GM18867 (cell line): ENCODE results near the gene FBXO44.
A peak's percentile ranks its signal among the peaks of the same experiment; 100 is the strongest.
"Not testable (repeated sequence)": the region's sequence is repeated elsewhere in the genome, so short reads cannot be mapped to it uniquely, and the experiment has no call there.

Source experiments
- ATAC-seq: cut with Tn5 transposase; IDR thresholded peaks from one replicate; pipeline ENCODE4 v1.9.1; 2021; ENCODE audit warnings: mild to moderate bottlenecking, moderate library complexity; ENCODE audit not compliant: unreplicated experiment

The FBXO44 gene, protein sequence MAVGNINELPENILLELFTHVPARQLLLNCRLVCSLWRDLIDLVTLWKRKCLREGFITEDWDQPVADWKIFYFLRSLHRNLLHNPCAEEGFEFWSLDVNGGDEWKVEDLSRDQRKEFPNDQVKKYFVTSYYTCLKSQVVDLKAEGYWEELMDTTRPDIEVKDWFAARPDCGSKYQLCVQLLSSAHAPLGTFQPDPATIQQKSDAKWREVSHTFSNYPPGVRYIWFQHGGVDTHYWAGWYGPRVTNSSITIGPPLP

DNA sequence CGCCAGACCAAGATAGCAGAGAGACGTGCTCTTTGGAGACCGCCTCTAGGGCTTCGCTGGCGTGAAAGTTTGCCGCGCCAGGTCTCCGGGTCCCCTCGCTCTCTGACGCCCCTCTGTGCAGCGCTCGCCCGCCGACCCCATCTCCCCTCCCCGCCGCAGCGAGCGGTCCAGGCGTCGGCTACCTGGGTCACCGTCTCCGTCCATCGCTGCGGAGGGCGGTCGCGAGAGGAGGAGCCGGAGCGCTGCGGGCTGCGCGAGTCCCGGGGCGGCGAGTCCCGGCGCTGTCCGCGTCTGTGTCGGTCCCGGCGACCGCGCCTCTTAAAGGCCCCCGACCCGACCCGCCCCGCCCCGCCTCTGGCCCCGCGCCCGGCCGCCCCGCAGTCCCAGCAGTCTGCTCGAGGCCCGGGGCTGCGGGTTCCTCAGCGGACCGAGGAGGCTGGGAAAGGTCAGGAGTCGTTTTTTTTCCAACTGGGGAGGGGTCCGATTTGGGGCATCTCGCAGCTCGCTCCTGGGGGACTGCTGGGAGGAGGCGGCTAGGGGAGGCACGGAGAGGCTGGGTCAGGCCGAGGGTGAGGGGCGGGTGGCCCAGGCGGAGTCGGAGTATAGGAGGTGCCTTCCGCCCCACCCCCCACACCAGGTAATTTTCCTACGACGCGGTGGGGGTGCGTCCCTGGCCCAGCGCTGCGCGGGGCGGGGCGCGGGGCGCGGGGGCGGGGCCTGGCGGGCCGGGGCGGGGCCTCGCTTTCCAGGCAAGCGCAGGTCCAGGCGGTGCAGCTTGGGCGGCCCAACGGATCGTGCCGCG is at the start of gene FBXO44, which contains the start of gene FBXO2:
TSS of gene FBXO44 (plus strand) at position 741 of the 802 bp plus-strand sequence. CDS start 959 bp downstream, outside the sequence.
TSS of gene FBXO2 (minus strand) at position 293 of the 802 bp plus-strand sequence. CDS start at position 204, 89 bp downstream.
- ATAC-seq: peak; percentile 67

DNA sequence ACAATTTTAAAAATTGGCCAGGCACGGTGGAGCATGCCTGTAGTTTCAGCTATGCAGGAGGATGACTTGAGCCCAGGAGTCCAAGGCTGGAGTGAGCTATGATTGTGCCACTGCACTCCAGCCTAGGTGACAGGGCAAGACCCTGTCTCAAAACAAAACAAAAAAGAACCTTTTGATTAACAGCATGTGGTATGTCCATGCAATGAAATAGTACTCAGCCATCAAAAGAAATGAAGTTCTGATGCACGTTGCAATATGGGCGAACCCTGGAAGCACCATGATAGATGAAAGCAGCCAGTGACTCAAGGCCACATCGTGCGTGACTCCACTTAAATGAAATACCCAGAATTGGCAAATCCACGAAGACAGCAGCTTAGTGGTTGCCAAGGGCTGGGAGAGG is 47.9 kb upstream of the FBXO44 start:
- no peak for ATAC-seq

DNA sequence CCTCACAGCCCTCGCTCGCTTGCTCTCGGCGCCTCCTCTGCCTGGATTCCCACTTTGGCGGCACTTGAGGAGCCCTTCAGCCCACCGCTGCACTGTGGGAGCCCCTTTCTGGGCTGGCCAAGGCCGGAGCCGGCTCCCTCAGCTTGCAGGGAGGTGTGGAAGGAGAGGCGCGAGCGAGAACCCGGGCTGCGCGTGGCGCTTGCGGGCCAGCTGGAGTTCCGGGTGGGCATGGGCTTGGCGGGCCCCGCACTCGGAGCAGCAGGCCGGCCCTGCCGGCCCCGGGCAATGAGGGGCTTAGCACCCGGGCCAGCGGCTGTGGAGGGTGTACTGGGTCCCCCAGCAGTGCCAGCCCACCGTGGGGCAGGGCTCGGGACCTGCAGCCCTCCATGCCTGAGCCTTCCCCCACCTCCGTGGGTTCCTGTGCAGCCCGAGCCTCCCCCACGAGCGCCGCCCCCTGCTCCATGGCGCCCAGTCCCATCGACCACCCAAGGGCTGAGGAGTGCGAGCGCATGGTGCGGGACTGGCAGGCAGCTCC is 46.0 kb upstream of the FBXO44 start:
- ATAC-seq: not testable (repeated sequence)

DNA sequence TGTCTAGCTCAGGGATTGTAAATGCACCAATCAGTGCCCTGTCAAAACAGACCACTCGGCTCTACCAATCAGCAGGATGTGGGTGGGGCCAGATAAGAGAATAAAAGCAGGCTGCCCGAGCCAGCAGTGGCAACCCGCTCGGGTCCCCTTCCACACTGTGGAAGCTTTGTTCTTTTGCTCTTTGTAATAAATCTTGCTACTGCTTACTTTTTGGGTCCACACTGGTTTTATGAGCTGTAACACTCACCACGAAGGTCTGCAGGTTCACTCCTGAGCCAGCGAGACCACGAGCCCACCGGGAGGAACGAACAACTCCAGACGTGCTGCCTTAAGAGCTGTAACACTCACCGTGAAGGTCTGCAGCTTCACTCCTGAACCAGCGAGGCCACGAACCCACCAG is 45.3 kb upstream of the FBXO44 start:
- ATAC-seq: not testable (repeated sequence)

DNA sequence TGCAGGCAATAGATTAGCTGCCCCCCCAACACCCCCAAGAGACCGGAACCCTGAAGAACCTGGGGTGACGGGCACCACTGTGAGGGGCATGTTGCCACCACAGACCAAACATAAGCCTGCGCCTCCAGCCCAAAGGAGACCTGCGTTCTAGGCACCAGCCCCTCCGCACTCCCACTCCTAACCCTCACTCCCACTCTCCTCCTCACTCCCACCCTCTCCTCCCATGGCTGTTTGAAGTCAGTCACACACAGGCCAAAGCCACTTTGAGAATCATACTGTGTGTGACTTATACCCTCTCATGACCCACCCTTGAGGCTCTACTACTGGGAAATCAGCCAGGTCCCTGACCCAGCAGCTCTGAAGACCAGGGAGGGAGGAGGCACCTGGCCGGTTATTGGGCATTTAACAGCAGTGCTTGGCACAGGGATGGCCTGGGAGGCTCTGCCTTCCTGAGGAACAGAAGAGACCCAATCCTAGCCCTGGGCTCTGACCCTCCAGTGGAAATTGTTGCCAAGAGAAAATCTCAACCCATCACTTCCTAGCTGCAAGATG is 44.0 kb upstream of the FBXO44 start:
- no peak for ATAC-seq

DNA sequence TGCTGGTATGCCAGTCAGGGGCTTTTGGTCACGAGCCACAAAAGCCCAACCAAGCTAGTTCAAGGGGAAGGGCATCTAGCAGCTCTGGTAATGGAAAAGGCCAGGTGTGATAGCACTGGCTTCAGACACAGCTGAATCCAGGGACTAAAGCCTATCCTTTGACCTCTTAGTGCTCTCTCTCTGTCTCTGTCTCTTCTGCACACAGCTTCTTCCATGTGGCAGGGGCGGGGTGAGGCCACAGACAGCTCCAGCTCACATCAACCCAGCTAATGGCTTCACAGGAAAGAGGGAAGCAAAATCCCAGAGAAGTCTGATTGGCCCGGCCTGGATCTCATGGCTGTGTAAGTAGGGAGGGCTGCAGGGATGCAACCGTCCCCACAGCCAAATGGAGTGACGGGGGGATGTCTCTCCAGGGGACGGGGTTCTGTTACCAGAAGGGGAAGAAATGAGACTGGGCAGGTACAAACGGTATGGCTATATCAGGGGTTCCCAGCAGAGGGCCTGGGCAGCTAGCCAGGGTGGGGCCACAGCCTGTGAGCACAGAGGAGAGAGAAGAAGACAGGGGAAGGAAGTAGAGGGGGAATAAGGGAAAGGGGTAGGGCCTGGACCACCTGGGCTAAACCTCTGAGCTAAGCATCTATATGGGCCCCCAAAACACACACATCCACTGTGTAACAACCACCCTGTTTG is 42.9 kb upstream of the FBXO44 start:
- ATAC-seq: no peak

DNA sequence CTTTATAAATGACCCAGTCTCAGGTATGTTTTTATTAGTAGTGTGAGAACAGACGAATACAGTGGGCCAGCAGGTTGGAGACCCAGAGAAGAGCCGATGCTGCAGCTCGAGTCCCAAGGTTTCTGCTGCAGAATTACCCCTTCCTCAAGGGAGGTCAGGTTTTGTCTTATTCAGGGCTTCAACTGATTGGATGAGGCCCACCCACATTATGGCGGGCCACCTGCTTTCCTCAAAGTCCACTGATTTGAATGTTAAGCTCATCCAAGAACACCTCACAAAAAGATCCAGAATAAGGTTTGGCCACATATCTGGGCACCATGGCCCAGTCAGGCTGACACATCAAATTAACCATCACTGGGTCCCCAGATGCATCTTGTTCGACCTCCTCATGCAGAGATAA is 41.3 kb upstream of the FBXO44 start:
- ATAC-seq: no peak

DNA sequence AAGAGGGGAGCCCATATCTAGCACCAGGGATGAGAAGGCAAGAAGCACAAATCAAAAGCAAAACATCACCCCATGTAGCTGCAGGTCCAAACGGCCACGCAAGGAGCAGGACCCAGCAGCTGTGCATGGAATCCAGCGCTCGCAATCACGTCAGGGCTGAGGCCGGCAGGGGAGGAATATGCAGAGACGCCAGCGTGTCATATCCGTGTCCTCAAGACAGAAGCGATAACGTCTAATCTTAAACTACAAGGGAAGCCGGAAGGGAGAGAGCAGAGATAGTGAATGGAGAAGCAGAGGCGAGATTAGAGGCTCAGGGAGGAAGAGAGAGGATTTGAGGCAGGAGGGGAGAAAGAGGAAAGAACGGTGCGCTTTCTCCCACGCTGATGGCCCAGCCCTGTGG is 39.6 kb upstream of the FBXO44 start:
- ATAC-seq: no peak

DNA sequence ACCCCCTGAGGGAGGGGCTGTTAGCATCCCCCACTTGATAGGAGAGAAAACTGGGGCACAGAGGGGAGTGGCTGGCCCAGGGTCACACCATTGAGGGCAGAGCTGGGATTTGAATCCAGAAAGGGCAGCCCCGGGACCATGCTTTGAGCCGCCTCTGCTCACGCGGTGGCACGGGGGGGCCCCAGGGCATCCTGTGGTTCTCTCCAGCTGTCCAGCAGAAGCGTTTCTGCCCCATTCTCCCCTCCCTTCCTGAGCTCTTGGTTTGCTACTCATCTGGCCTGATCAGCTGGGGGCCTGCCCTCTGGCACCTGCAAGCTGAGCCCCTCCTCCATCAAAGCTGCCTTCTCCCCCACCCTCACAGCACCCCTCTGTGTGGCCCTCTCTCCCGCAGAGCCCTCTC is 37.9 kb upstream of the FBXO44 start:
- no peak for ATAC-seq

DNA sequence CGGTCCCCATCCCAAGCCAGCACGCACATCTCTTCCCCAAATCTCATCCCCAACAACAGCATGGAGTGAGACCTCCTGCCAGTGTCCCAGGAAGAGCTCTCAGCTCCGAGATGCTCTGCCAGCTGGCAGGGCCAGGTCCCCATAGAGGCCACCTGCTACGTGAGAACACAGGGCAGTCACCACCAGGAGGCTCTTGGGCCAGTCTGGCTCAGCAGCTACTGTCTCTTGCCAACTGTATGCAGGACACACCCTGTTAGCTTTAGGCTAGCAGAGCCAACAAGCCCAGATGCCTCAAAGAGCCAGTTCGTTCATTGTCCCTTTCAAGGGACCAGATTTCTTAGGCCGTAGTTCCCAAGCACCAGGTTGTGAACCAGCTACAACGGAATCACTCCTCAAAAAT is 37.4 kb upstream of the FBXO44 start:
- no peak for ATAC-seq

DNA sequence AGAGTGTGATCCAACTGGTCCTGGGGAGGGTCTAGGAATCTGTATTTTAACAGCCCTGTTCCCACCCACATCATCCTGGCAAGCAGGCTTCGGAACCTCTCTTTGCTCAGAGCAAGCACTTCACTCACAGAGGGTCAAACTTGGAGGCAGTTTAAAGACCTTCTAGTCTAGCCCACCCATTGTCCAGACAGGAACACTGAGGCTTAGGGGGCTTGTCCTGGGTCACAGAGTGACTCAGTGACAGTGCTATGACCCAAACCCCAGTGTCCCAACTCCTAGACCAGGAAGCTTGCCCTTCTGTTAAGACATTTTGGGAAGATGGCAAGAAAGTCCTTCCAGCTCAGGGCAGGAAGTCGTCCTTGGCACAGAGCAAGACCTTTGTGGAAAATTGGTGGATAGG is 36.9 kb upstream of the FBXO44 start:
- no peak for ATAC-seq

DNA sequence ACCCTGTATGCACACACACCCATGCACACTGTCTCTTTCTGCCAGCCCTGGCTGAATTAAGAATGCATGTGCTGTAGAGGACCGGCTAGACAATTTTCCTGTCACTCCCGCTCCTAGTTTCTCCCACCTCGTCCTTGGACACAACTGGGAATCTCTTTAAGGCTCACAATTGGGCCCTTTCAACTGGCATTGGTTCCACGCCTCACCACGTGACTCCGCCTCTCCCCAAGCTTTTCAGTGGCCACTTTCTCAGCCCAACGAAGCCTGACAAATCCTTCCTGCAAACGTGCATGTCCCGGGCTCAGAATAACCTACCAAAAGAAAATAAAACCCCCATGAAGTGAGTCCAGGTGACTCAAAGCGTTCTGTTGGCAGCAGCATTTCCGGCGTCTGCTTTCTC is 34.3 kb upstream of the FBXO44 start:
- ATAC-seq: no peak

DNA sequence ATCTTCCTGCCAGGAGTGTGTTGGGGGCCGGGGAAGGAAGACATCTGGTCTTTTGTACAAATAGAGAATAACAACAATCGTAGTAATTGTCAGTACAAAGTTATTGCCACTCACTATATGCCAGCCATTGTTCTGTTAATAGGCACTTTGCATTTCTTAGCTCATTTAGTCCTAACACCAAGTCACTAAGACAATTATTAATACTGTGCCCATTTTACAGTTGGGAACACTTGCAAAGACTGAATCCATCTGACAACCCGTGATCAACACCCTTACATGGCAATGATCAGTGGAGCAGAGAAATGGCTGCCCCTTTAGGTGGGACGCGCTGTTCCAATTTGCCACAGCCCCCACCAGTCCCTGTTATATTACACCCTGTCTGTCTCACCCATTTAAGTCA is 33.8 kb upstream of the FBXO44 start:
- ATAC-seq: no peak

DNA sequence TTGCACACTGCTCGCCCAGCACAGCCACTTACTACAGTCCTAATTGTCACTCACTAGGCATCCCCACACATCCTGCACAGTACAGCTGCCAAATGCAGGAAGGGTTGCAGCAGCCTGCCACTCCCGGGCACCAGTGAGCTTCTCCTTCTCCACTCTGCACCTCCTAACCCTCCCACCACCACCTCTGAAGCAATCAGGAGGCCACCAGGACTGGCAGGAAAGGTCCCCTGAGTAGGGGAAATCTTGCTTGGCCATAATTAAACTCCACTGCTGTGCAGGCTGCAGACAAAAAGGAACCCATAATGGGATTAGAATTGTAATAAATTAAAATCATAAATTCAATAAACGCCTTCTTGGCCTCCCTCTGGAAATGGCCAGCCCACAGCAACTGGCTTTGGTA is 32.3 kb upstream of the FBXO44 start:
- no peak for ATAC-seq

DNA sequence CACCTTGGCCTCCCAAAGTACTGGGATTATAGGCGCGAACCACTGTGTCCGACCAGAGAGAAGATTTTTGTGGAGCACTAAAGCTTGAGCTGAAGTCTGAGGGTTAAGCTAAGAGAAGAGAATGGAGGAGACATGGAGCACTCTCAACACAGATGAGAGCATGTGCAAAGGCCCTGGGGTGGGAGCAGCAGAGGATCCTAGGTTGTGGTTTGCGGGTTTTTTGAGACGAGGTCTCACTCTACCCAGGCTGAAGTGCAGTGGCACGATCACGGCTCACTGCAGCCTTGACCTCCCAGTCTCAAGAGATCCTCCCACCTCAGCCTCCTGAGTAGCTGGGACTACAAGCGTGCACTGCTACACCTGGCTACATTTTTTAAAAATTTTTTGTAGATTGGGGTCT is 31.0 kb upstream of the FBXO44 start:
- no peak for ATAC-seq

DNA sequence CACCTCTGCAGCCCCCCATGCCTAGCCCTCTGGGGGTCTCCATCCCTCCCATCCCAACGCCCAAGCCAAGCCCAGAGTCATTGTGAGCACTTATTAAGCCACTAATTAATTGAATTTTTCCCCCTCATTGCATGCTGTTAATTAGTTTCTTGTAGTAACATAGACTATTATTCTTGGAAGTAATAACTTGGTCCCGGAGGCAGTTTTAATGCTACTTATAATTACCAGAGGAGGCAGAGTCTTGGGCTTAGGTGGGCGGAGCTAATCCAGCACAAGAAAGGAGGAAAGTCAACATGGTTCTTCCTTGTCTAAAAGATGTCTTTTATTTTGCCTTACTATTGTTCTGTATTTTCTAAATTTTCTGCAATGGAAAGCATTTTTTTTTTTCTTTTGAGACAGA is 28.1 kb upstream of the FBXO44 start:
- no peak for ATAC-seq

DNA sequence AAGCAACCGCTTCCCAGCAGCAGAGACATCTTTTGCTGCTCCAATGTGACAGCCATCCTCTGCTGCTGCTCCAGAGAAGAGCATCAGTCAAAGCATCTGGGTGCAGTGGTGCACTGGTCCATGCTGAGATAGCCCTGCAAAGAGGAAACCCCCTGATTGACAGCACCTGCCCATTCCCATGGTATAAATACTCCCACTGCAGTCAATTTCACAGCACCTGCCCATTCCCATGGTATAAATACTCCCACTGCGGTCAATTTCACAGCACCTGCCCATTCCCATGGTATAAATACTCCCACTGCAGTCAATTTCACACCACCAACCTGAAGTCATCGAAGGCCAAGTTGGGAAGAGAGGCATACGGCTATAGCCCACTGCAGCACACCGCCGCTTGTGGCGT is 25.9 kb upstream of the FBXO44 start:
- ATAC-seq: no peak

DNA sequence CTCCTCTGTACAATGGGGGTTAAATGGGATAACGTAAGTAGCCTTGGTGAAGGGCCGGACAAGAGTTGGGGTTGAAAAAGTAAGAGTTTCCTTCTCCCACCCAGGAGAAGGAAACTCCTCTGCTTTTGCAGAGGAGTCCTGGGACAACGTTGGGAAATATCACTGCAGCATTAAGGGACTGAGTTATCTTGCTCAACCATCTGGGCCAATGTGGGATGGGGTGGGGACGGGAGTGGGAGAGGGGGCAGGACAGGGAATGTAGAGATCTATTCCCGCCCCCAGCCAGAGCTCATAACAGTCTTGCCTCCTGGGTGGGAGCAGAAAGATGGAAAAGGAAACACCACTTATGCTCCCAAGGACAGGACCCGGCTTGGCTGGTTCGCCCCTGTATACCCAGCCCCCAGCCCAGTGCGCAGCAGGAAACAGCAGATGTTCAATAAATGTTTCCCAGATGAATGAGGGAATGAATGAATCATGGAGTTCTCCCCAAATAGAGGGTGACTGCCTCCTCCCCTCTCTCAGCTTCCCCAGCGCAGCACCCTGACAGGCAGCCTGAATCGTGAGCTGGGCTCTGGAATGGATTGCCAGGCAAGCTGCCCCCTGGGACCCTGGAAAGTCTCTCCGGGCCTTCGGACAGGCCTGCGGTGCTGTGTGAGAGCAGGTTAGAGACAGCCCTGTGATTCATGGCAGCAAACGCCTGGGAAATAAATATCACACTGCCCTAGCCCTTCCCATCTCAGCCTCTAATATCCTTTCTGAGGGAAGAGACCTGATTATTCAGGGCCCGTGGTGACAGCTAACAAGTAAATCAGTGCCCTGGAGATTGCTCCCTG is 25.3 kb upstream of the FBXO44 start:
- ATAC-seq: no peak

DNA sequence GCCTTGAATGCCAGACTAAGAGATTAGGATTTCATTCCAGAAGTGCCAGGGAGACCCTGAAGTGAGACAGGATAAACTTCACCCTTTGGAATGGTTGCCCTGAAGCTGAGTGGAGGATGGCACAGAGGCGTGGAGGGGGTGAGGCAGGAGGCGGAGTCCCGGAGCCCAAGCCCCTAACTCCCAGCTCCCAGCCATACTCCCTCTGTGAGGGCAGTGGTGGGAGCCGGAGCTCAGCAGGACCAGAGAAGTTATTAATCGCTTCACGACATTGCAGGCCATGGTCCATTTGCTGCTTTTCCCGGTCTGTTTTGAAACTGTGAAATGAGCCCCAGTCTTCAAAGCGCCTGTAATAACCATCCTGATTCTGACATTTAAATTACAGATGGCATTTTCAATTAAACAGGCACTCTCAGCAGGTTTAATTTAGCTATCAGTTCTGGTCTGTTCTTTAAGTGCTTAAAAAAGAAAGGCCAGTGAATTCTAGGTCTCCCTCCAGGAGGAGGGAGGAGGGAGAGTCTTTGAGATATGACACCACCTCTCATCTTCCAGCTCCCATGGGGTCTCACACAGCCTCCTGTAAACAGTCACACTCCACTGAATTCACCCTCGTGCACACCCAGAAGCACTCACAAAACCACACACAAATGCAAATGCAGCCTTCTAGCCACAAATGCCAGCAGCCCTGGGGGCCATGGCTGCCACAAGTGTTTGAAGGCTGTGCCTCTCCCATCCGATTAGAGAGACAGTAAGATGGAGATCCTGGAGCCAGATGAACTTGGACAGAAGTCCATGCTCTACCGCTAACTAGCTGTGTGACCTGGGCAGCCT is 20.1 kb upstream of the FBXO44 start:
- ATAC-seq: no peak
